Measurements from ENCODE around the gene RNF115.

RNF115 gene

GRCh38 chr1:145804235-145805045, 19.5 kb downstream of the RNF115 start:
- no peaks in the 10 kb centered on the region for H3K9me3 ChIP-seq (ENCODE audit: insufficient read depth, low read depth, low read length)
- peaks cover 35% of the 10 kb centered on the region for H4K20me1 ChIP-seq (ENCODE audit: insufficient read depth, low read length, poor library complexity, severe bottlenecking)
- H2AFZ ChIP-seq (ENCODE audit: low read length) = no peak overlapping the region
- H3K9ac ChIP-seq (ENCODE audit: low read depth, low read length, poor library complexity, severe bottlenecking) = no peak overlapping the region
- 0 out of 2 replicates have a peak, but pooled peaks cover 3% of the 10 kb centered on the region for H3K36me3 ChIP-seq (ENCODE audit: insufficient read depth, low read length)
- H3K27me3 ChIP-seq (ENCODE audit: insufficient read depth, low read length, poor library complexity, severe bottlenecking) = no peaks in the 10 kb centered on the region
- peaks cover 91% of the 10 kb centered on the region for H3K79me2 ChIP-seq (ENCODE audit: insufficient read depth, low read length)
- H3K4me2 ChIP-seq (ENCODE audit: low read depth, low read length, poor library complexity, severe bottlenecking) = no peak overlapping the region
- H3K4me3 ChIP-seq (ENCODE audit: low read length, poor library complexity, severe bottlenecking) = no peak overlapping the region
- no peak for TF ChIP-seq EZH2phosphoT487 (IDR thresholded peaks at IDR 0.05; ENCODE audit: borderline replicate concordance)
- TF ChIP-seq, protein P1, sequence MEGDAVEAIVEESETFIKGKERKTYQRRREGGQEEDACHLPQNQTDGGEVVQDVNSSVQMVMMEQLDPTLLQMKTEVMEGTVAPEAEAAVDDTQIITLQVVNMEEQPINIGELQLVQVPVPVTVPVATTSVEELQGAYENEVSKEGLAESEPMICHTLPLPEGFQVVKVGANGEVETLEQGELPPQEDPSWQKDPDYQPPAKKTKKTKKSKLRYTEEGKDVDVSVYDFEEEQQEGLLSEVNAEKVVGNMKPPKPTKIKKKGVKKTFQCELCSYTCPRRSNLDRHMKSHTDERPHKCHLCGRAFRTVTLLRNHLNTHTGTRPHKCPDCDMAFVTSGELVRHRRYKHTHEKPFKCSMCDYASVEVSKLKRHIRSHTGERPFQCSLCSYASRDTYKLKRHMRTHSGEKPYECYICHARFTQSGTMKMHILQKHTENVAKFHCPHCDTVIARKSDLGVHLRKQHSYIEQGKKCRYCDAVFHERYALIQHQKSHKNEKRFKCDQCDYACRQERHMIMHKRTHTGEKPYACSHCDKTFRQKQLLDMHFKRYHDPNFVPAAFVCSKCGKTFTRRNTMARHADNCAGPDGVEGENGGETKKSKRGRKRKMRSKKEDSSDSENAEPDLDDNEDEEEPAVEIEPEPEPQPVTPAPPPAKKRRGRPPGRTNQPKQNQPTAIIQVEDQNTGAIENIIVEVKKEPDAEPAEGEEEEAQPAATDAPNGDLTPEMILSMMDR (conservative IDR thresholded peaks at IDR 0.05; ENCODE audit: low read length) = no peak
- H3K4me1 ChIP-seq (ENCODE audit: insufficient read depth, low read length, poor library complexity, severe bottlenecking) = peaks cover 15% of the 10 kb centered on the region
- H3K9me2 ChIP-seq (replicated peaks; ENCODE audit: low read depth, low read length) = no peaks in the 10 kb centered on the region
- no peaks in the 10 kb centered on the region for H3F3A ChIP-seq (ENCODE audit: low read depth)

GRCh38 chr1:145799806-145800205, 24.1 kb downstream of the RNF115 start:
- no peak overlapping the region for H3K9ac ChIP-seq (ENCODE audit: low read depth, low read length, poor library complexity, severe bottlenecking)
- H3K27me3 ChIP-seq (ENCODE audit: insufficient read depth, low read length, poor library complexity, severe bottlenecking) = no peaks in the 10 kb centered on the region
- H3K9me3 ChIP-seq (ENCODE audit: insufficient read depth, low read depth, low read length) = peaks cover 22% of the 10 kb centered on the region
- H2AFZ ChIP-seq (ENCODE audit: low read length) = no peak overlapping the region
- H3K4me3 ChIP-seq (ENCODE audit: low read length, poor library complexity, severe bottlenecking) = no peak overlapping the region
- H3K4me1 ChIP-seq (ENCODE audit: insufficient read depth, low read length, poor library complexity, severe bottlenecking) = peaks cover 11% of the 10 kb centered on the region
- H3K36me3 ChIP-seq (ENCODE audit: insufficient read depth, low read length) = peaks cover 10% of the 10 kb centered on the region; the same call in 1 of the 2 replicates
- no peak overlapping the region for H3K4me2 ChIP-seq (ENCODE audit: low read depth, low read length, poor library complexity, severe bottlenecking)
- peaks cover 92% of the 10 kb centered on the region for H3K79me2 ChIP-seq (ENCODE audit: insufficient read depth, low read length)
- no peaks in the 10 kb centered on the region for H3F3A ChIP-seq (ENCODE audit: low read depth)
- no peaks in the 10 kb centered on the region for H3K9me2 ChIP-seq (replicated peaks; ENCODE audit: low read depth, low read length)
- H4K20me1 ChIP-seq (ENCODE audit: insufficient read depth, low read length, poor library complexity, severe bottlenecking) = peaks cover 17% of the 10 kb centered on the region
- TF ChIP-seq EZH2phosphoT487 (IDR thresholded peaks at IDR 0.05; ENCODE audit: borderline replicate concordance) = no peak
- TF ChIP-seq, protein P1 (conservative IDR thresholded peaks at IDR 0.05; ENCODE audit: low read length) = no peak

DNA sequence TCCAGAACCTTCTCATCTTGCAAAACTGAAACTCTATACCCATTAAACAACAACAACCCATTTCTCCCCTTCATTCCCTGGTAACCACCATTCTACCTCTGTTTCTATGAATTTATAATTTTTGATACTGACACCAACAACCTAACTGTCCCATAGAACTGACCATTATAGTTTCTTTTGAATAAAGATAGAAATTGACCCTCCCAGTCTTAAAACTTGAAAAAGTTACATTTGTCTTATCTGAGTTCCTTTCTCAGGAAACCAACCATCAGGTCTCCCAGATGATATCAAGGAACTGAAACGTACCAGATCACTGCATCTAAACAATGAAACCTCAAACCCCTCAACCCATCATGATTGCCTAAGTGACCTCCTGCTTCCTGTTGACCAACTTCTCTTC, 27.1 kb downstream of the RNF115 start:
- TF ChIP-seq, protein P1 (conservative IDR thresholded peaks at IDR 0.05; ENCODE audit: low read length) = no peak
- TF ChIP-seq EZH2phosphoT487 (IDR thresholded peaks at IDR 0.05; ENCODE audit: borderline replicate concordance) = no peak
- Histone ChIP-seq H3K4me3 (ENCODE audit: low read length, poor library complexity, severe bottlenecking) (no peak overlapping the region), H2AFZ (ENCODE audit: low read length) (no peak overlapping the region), H3F3A (ENCODE audit: low read depth) (no peaks in the 10 kb centered on the region), H3K9me2 (replicated peaks; ENCODE audit: low read depth, low read length) (no peaks in the 10 kb centered on the region), H3K4me2 (ENCODE audit: low read depth, low read length, poor library complexity, severe bottlenecking) (no peak overlapping the region), H4K20me1 (ENCODE audit: insufficient read depth, low read length, poor library complexity, severe bottlenecking) (peaks cover 9% of the 10 kb centered on the region), H3K4me1 (ENCODE audit: insufficient read depth, low read length, poor library complexity, severe bottlenecking) (peaks cover 8% of the 10 kb centered on the region), H3K79me2 (ENCODE audit: insufficient read depth, low read length) (peaks cover 80% of the 10 kb centered on the region), H3K36me3 (ENCODE audit: insufficient read depth, low read length) (peaks cover 26% of the 10 kb centered on the region; the same call in 1 of the 2 replicates), H3K9me3 (ENCODE audit: insufficient read depth, low read depth, low read length) (peaks cover 22% of the 10 kb centered on the region), H3K9ac (ENCODE audit: low read depth, low read length, poor library complexity, severe bottlenecking) (no peak overlapping the region), H3K27me3 (ENCODE audit: insufficient read depth, low read length, poor library complexity, severe bottlenecking) (no peaks in the 10 kb centered on the region)

Data from Loucy (cell line).